ENCODE data around the gene MSI2.
"Not testable (repeated sequence)": the region's sequence is repeated elsewhere in the genome, so short reads cannot be mapped to it uniquely, and the experiment has no call there.

Gene MSI2

GRCh38 chr17:57489321-57489720 lies 233.0 kb downstream of the MSI2 start:
- no peak for DNase-seq

- DNase-seq = no peak
Observed at GRCh38 chr17:57490111-57490845, 234.0 kb downstream of the MSI2 start.

- DNase-seq = no peak
Observed at GRCh38 chr17:57490890-57491289, 234.6 kb downstream of the MSI2 start.

- DNase-seq = no peak
Observed at GRCh38 chr17:57493171-57493570, 236.8 kb downstream of the MSI2 start.

GRCh38 chr17:57493625-57494024 lies 237.3 kb downstream of the MSI2 start:
- DNase-seq = no peak

GRCh38 chr17:57494443-57494842 lies 238.1 kb downstream of the MSI2 start:
- no peak for DNase-seq

GRCh38 chr17:57495771-57496170 lies 239.4 kb downstream of the MSI2 start:
- DNase-seq = no peak

GRCh38 chr17:57496382-57496781 lies 240.1 kb downstream of the MSI2 start:
- DNase-seq = no peak

GRCh38 chr17:57498443-57498842 lies 242.1 kb downstream of the MSI2 start:
- no peak for DNase-seq

- DNase-seq = not testable (repeated sequence)
Observed at GRCh38 chr17:57499221-57499620, 242.9 kb downstream of the MSI2 start.

- DNase-seq = no peak
Observed at GRCh38 chr17:57499648-57500049, 243.3 kb downstream of the MSI2 start.

GRCh38 chr17:57501016-57501415 lies 244.7 kb downstream of the MSI2 start:
- DNase-seq = no peak

GRCh38 chr17:57502022-57502421 lies 245.7 kb downstream of the MSI2 start:
- DNase-seq = no peak

GRCh38 chr17:57502811-57503241 lies 246.5 kb downstream of the MSI2 start:
- no peak for DNase-seq

GRCh38 chr17:57504208-57504607 lies 247.9 kb downstream of the MSI2 start:
- DNase-seq = no peak

GRCh38 chr17:57505841-57506773 lies 249.8 kb downstream of the MSI2 start:
- DNase-seq = no peak

GRCh38 chr17:57506774-57507127 lies 250.4 kb downstream of the MSI2 start:
- no peak for DNase-seq

- no peak for DNase-seq
Observed at GRCh38 chr17:57507828-57508227, 251.5 kb downstream of the MSI2 start.

- no peak for DNase-seq
Observed at GRCh38 chr17:57508671-57509070, 252.3 kb downstream of the MSI2 start.

GRCh38 chr17:57511475-57512123 lies 255.3 kb downstream of the MSI2 start:
- DNase-seq = no peak

GRCh38 chr17:57512258-57512657 lies 255.9 kb downstream of the MSI2 start:
- no peak for DNase-seq

GRCh38 chr17:57512691-57513090 lies 256.4 kb downstream of the MSI2 start:
- DNase-seq = no peak

- DNase-seq = no peak
Observed at GRCh38 chr17:57513569-57513968, 257.2 kb downstream of the MSI2 start.

- DNase-seq = no peak
Observed at GRCh38 chr17:57514614-57515013, 258.3 kb downstream of the MSI2 start.
